Measurements from ENCODE around the gene NUDT19.

The NUDT19 gene

GRCh38 chr19:32675720-32676185, 15.9 kb upstream of the NUDT19 start, which contains the start of gene RGS9BP:
Gene RGS9BP (plus strand): TSS chr19:32675848. CDS start chr19:32676264, 416 bp downstream.
- peak within 1 kb of the TSS; percentile 76 for H3K27ac ChIP-seq

GRCh38 chr19:32676186-32676894, 15.3 kb upstream of the NUDT19 start:
- peaks cover 40 to 50% of the 10 kb centered on the region in 2 experiments for H3K4me1 ChIP-seq (ENCODE audit: control insufficient read depth in 1 of 2, insufficient read depth in 1 of 2, low read depth in 1 of 2, low read length in 1 of 2)
- peaks cover 54% of the 10 kb centered on the region for H3K27me3 ChIP-seq
- peak overlapping the region; percentile 73 to 94 for H3K4me3 ChIP-seq (ENCODE audit: low read depth in 1 of 2, low read length in 1 of 2)
- TF ChIP-seq CTCF (IDR thresholded peaks at IDR 0.05), result no peak
- no peak overlapping the region for H3K27ac ChIP-seq
- peaks cover 4% of the 10 kb centered on the region for H3K36me3 ChIP-seq
- H3K9me3 ChIP-seq, result no peaks in the 10 kb centered on the region

More at GRCh38 chr19:32675720-32676185, 15.9 kb upstream of the NUDT19 start, which contains the start of gene RGS9BP:
- no peak for TF ChIP-seq CTCF (IDR thresholded peaks at IDR 0.05)
- peak within 1 kb of the TSS; percentile 73 to 94 for H3K4me3 ChIP-seq (ENCODE audit: low read depth in 1 of 2, low read length in 1 of 2)
- H3K4me1 ChIP-seq (ENCODE audit: control insufficient read depth in 1 of 2, insufficient read depth in 1 of 2, low read depth in 1 of 2, low read length in 1 of 2), result peaks cover 40 to 50% of the 10 kb centered on the region in 2 experiments
- H3K27me3 ChIP-seq, result peaks cover 51% of the 10 kb centered on the region
- peaks cover 4% of the 10 kb centered on the region for H3K36me3 ChIP-seq
- no peaks in the 10 kb centered on the region for H3K9me3 ChIP-seq

- no peaks in the 10 kb centered on the region for H3K9me3 ChIP-seq
- peaks cover 4% of the 10 kb centered on the region for H3K36me3 ChIP-seq
- peak overlapping the region; percentile 73 to 94 for H3K4me3 ChIP-seq (ENCODE audit: low read depth in 1 of 2, low read length in 1 of 2)
- no peak for TF ChIP-seq CTCF (IDR thresholded peaks at IDR 0.05)
- peaks cover 54% of the 10 kb centered on the region for H3K27me3 ChIP-seq
- peaks cover 40 to 48% of the 10 kb centered on the region in 2 experiments for H3K4me1 ChIP-seq (ENCODE audit: control insufficient read depth in 1 of 2, insufficient read depth in 1 of 2, low read depth in 1 of 2, low read length in 1 of 2)
- no peak overlapping the region for H3K27ac ChIP-seq
These were observed 14.7 kb upstream of the NUDT19 start for GRCh38 chr19:32676895-32677359.

- Histone ChIP-seq H3K36me3 (peaks cover 4% of the 10 kb centered on the region), H3K4me3 (ENCODE audit: low read depth in 1 of 2, low read length in 1 of 2) (no peak overlapping the region), H3K9me3 (no peaks in the 10 kb centered on the region), H3K4me1 (ENCODE audit: control insufficient read depth in 1 of 2, insufficient read depth in 1 of 2, low read depth in 1 of 2, low read length in 1 of 2) (peaks cover 37 to 43% of the 10 kb centered on the region in 2 experiments), H3K27me3 (peaks cover 54% of the 10 kb centered on the region), H3K27ac (no peak overlapping the region)
- no peak for TF ChIP-seq CTCF (IDR thresholded peaks at IDR 0.05)
These were observed 14.0 kb upstream of the NUDT19 start for GRCh38 chr19:32677657-32678056.

GRCh38 chr19:32680986-32681385, 10.6 kb upstream of the NUDT19 start:
- Histone ChIP-seq H3K36me3 (peaks cover 5% of the 10 kb centered on the region), H3K27ac (no peak overlapping the region), H3K4me1 (ENCODE audit: control insufficient read depth in 1 of 2, insufficient read depth in 1 of 2, low read depth in 1 of 2, low read length in 1 of 2) (peaks cover 11 to 13% of the 10 kb centered on the region in 2 experiments), H3K9me3 (no peaks in the 10 kb centered on the region), H3K4me3 (ENCODE audit: low read depth in 1 of 2, low read length in 1 of 2) (no peak overlapping the region), H3K27me3 (peaks cover 48% of the 10 kb centered on the region)
- TF ChIP-seq CTCF (IDR thresholded peaks at IDR 0.05), result no peak

All from neutrophil (primary cell).